Naive thymus-derived CD4-positive, alpha-beta T cell (primary cell): ENCODE data around the gene TMEM215. TPM values are rescaled to one million over a fixed set of nuclear protein-coding genes. Genes with fewer than 3 reads are reported as not detected.

ENCODE experiments used
- ATAC-seq: fragments of 150-1000 bp; cut with Tn5 transposase; 2 replicates; pipeline ENCODE4 v1.10.0; 2021; ENCODE audit warnings: mild to moderate bottlenecking, moderate library complexity
- CTCF ChIA-PET: fragments of 350-600 bp; sonication (Branson Sonifier 250); formaldehyde crosslinking; loops from one replicate; lab custom pipeline; 2021; ENCODE audit warnings: antibody characterized with exemption; lab: Charles Lee
- POLR2A ChIA-PET: fragments of 350-600 bp; sonication (Branson Sonifier 250); formaldehyde crosslinking; loops from one replicate; lab custom pipeline; 2021; ENCODE audit warnings: antibody characterized with exemption, inconsistent platforms; lab: Charles Lee
- DNase-seq, 9 donors: peaks; one replicate each; pipeline versions ENCODE4 v3.0.0 to v3.0.0-alpha.2; 2020 to 2022; ENCODE audit warnings: mixed read lengths in 1 of 9
- H3K27ac ChIP-seq: one replicate; pipeline ENCODE4 v1.7.0; 2013; ENCODE audit warnings: mild to moderate bottlenecking, low read depth, low read length, moderate library complexity
- H3K27me3 ChIP-seq, 2 donors: one replicate each; pipeline ENCODE4 v1.7.0; 2013; ENCODE audit warnings: low read length in 2 of 2, mild to moderate bottlenecking in 2 of 2, moderate library complexity in 2 of 2; ENCODE audit not compliant: control insufficient read depth in 2 of 2, insufficient read depth in 2 of 2
- H3K36me3 ChIP-seq, 3 experiments: 1 replicate in 2 of 3; 2 replicates in 1 of 3; pipeline ENCODE4 v1.7.0; 2013; ENCODE audit warnings: low read length in 3 of 3, mild to moderate bottlenecking in 3 of 3, moderate library complexity in 1 of 3; ENCODE audit not compliant: insufficient read depth in 3 of 3, control insufficient read depth in 2 of 3
- H3K4me1 ChIP-seq, 2 donors: one replicate each; pipeline ENCODE4 v1.7.0; 2013; ENCODE audit warnings: low read length in 2 of 2, mild to moderate bottlenecking in 2 of 2, moderate library complexity in 1 of 2; ENCODE audit not compliant: control insufficient read depth in 2 of 2, insufficient read depth in 2 of 2
- H3K4me3 ChIP-seq: 2 replicates; pipeline ENCODE4 v1.7.0; 2013; ENCODE audit warnings: mild to moderate bottlenecking, low read length
- H3K9me3 ChIP-seq, 3 experiments: 1 replicate in 2 of 3; 2 replicates in 1 of 3; pipeline ENCODE4 v1.7.0; 2013; ENCODE audit warnings: low read length in 3 of 3; ENCODE audit not compliant: control insufficient read depth in 2 of 3
- H3K27ac Mint-ChIP-seq, 9 donors: one replicate each; pipeline ENCODE4 v1.8.0; 2020 to 2022; ENCODE audit warnings: mixed read lengths in 9 of 9, mild to moderate bottlenecking in 8 of 9, moderate library complexity in 5 of 9, inconsistent platforms in 2 of 9
- H3K27me3 Mint-ChIP-seq, 5 donors: one replicate each; pipeline ENCODE4 v1.8.0; 2021 to 2022; ENCODE audit warnings: mixed read lengths in 5 of 5, mild to moderate bottlenecking in 1 of 5
- H3K36me3 Mint-ChIP-seq, 5 donors: one replicate each; pipeline ENCODE4 v1.8.0; 2020 to 2022; ENCODE audit warnings: mixed read lengths in 5 of 5, mild to moderate bottlenecking in 3 of 5, inconsistent platforms in 1 of 5
- H3K4me1 Mint-ChIP-seq, 7 donors: one replicate each; pipeline ENCODE4 v1.8.0; 2020 to 2022; ENCODE audit warnings: mixed read lengths in 7 of 7, mild to moderate bottlenecking in 3 of 7, inconsistent platforms in 1 of 7
- H3K4me3 Mint-ChIP-seq, 10 donors: one replicate each; pipeline ENCODE4 v1.8.0; 2020 to 2022; ENCODE audit warnings: mild to moderate bottlenecking in 10 of 10, mixed read lengths in 10 of 10, moderate library complexity in 6 of 10, inconsistent platforms in 2 of 10
- H3K9me3 Mint-ChIP-seq, 11 donors: one replicate each; pipeline ENCODE4 v1.8.0; 2020 to 2022; ENCODE audit warnings: mixed read lengths in 11 of 11, mild to moderate bottlenecking in 4 of 11, inconsistent platforms in 1 of 11, moderate library complexity in 1 of 11
- intact Hi-C, 2 donors: fragments of 100-400 bp; cut with micrococcal nuclease; formaldehyde crosslinking; loops; one replicate each; pipeline ENCODE4 v1.15.1; 2023
- polyA plus RNA-seq, 2 donors: library from polyadenylated mRNA; unstranded; fragments of 300-500 nt; fragmentation: Illumina TruSeq; gene quantifications; one replicate each; pipeline ENCODE4 v1.2.3, GENCODE V29; 2021
- total RNA-seq, 6 experiments: library from RNA in 5 of 6; stranded (reverse) in 5 of 6; gene quantifications; 1 replicate in 5 of 6; 2 replicates in 1 of 6; pipeline ENCODE4 v1.2.3 and lab custom pipeline; 2021 to 2026

The TMEM215 gene
- total and polyA plus RNA-seq, 7 experiments from 2014 or later = not detected

DNA sequence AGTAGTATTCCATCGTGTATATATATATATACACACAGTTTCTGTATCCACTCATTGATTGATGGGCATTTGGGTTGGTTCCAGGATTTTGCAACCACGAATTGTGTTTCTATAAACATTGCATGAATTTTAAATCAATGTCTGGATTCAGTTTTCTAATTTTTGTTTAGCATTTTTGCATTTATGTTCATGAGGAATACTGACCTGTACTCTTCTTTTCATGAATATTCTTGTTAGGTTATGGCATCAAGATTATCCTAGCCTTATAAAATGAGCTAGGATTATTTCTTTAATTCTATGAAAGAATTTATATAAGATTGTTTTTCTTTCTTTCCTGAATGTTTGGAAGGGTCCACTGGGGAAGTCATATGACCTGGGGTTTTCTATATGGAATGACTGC is 35.3 kb upstream of the TMEM215 start:
- intact Hi-C loops = no loop called here
- H3K4me1 ChIP-seq = no peaks in the 10 kb centered on the region
- Mint-ChIP-seq H3K36me3 (no peaks in the 10 kb centered on the region), H3K27me3 (peaks cover 0 to 13% (median 8%) of the 10 kb centered on the region in 5 donors), H3K9me3 (peaks cover 0 to 11% (median 4%) of the 10 kb centered on the region in 11 donors), H3K4me3 (no peak overlapping the region), H3K27ac (no peak overlapping the region), H3K4me1 (no peaks in the 10 kb centered on the region)
- ATAC-seq (no peak), DNase-seq (no peak)
- CTCF ChIA-PET = no interaction called here
- no peak overlapping the region for H3K27ac ChIP-seq
- H3K36me3 ChIP-seq = no peaks in the 10 kb centered on the region
- H3K9me3 ChIP-seq = no peaks in the 10 kb centered on the region
- no peak overlapping the region for H3K4me3 ChIP-seq
- POLR2A ChIA-PET = no interaction called here
- no peaks in the 10 kb centered on the region for H3K27me3 ChIP-seq

DNA sequence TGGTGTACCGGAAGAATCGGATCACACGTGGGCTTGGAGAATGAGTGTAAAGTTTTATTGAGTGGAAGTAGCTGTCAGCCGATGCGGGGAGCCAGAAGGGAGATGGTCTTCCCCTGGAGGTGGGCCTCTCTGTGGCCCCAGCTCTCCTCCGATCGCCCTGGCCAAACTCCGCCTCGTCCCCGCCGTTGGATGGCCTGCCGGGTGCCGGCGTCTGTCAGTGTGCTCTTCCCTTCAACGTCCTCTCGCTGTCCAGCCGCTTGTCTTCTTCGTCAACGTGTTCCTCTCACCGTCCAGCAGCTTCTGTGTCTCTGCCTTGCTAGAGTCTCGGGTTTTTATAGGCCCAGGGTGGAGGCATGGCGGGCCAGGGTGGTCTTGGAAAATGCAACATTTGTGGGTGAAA is 27.6 kb upstream of the TMEM215 start:
- no peak for ATAC-seq
- POLR2A ChIA-PET = no interaction called here
- Mint-ChIP-seq H3K4me1 (no peaks in the 10 kb centered on the region), H3K9me3 (peaks cover 0 to 3% (median 0%) of the 10 kb centered on the region in 11 donors), H3K36me3 (no peaks in the 10 kb centered on the region), H3K4me3 (no peak overlapping the region), H3K27ac (no peak overlapping the region), H3K27me3 (peaks cover 0 to 13% (median 5%) of the 10 kb centered on the region in 5 donors)
- DNase-seq = no peak
- Histone ChIP-seq H3K36me3 (no peaks in the 10 kb centered on the region), H3K27me3 (no peaks in the 10 kb centered on the region), H3K4me3 (no peak overlapping the region), H3K4me1 (no peaks in the 10 kb centered on the region), H3K27ac (no peak overlapping the region), H3K9me3 (no peaks in the 10 kb centered on the region)
- CTCF ChIA-PET = no interaction called here
- intact Hi-C loops = no loop called here

DNA sequence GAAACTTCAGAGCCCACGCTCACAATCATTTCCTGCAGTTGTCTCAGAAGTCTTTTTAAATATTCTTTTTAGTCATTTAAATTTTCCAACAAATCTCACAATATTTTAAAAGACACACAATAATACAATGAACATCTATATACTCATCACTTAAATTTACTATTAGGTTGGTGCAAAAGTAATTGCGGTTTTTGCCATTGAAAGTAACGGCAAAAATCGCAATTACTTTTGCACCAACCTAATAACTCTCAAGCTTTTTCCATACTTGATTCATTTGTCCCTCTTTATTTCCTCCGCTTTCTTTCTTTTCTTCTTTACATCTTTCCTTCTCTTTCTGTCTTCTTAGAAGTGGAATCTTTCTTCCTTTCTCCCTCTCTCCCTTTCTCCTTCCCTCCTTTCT is 19.2 kb upstream of the TMEM215 start:
- peaks cover 0 to 18% (median 15%) of the 10 kb centered on the region in 5 donors for H3K27me3 Mint-ChIP-seq
- POLR2A ChIA-PET = no interaction called here
- CTCF ChIA-PET = no interaction called here
- no peaks in the 10 kb centered on the region for H3K4me1 Mint-ChIP-seq
- H3K27me3 ChIP-seq = no peaks in the 10 kb centered on the region
- no peak overlapping the region for H3K4me3 Mint-ChIP-seq
- no peaks in the 10 kb centered on the region for H3K4me1 ChIP-seq
- no peaks in the 10 kb centered on the region for H3K36me3 Mint-ChIP-seq
- no peak overlapping the region for H3K27ac ChIP-seq
- no peak for DNase-seq
- H3K9me3 ChIP-seq = no peaks in the 10 kb centered on the region
- H3K27ac Mint-ChIP-seq = no peak overlapping the region
- no peak for ATAC-seq
- H3K9me3 Mint-ChIP-seq = peaks cover 0 to 6% (median 0%) of the 10 kb centered on the region in 11 donors
- no peak overlapping the region for H3K4me3 ChIP-seq
- intact Hi-C loops = no loop called here
- H3K36me3 ChIP-seq = no peaks in the 10 kb centered on the region

DNA sequence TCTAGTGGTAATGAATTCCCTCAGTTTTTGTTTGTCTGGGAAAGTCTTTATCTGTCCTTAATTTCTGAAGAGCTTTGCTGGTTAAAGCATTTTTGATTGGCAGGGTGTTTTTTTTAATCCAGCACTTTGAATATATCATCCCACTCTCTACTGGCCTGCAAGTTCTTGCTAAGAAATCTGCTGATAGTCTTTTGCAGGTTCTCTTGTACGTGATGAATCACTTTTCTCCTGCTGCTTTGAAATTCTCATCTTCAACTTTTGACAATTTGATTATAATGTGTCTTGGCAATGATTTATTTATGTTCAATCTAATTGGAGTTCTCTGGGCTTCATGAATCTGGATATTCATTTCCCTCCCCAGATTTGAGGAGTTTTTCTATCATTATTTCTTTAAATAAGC is 8.1 kb upstream of the TMEM215 start:
- CTCF ChIA-PET = no interaction called here
- H3K27ac Mint-ChIP-seq = no peak overlapping the region
- Histone ChIP-seq H3K27ac (no peak overlapping the region), H3K36me3 (no peaks in the 10 kb centered on the region), H3K4me3 (no peak overlapping the region), H3K9me3 (peaks cover 0 to 7% (median 0%) of the 10 kb centered on the region in 3 experiments), H3K27me3 (no peaks in the 10 kb centered on the region), H3K4me1 (no peaks in the 10 kb centered on the region)
- no peaks in the 10 kb centered on the region for H3K4me1 Mint-ChIP-seq
- no peak for DNase-seq
- ATAC-seq = no peak
- intact Hi-C loops = no loop called here
- peaks cover 9 to 50% (median 26%) of the 10 kb centered on the region in 11 donors for H3K9me3 Mint-ChIP-seq
- H3K4me3 Mint-ChIP-seq = no peak overlapping the region
- H3K36me3 Mint-ChIP-seq = peaks cover 0 to 12% (median 0%) of the 10 kb centered on the region in 5 donors
- H3K27me3 Mint-ChIP-seq = peaks cover 9 to 27% (median 19%) of the 10 kb centered on the region in 5 donors
- POLR2A ChIA-PET = no interaction called here

DNA sequence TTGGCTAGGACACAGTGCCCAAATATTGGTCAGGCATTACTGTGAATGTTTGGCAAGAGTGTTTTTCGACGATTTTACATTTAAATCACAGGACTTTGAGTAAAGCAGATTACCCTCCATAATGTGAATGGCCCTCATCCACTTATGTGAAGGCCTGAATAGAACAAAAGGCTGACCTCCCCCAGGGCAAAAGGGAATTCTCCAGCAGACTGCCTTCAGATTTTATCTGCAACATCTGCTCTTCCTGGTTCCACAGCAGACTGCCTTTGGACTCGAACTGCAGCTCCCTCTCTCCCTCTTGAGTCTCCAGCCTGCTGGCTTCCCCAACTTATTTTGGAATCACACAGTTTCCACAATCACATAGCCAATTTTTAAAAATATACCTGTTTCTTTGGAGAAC is 7.1 kb upstream of the TMEM215 start:
- Mint-ChIP-seq H3K36me3 (peaks cover 0 to 12% (median 0%) of the 10 kb centered on the region in 5 donors), H3K4me3 (no peak overlapping the region), H3K4me1 (no peaks in the 10 kb centered on the region), H3K9me3 (peaks cover 9 to 50% (median 26%) of the 10 kb centered on the region in 11 donors), H3K27me3 (peaks cover 18 to 37% (median 24%) of the 10 kb centered on the region in 5 donors), H3K27ac (no peak overlapping the region)
- intact Hi-C loops = no loop called here
- H3K4me1 ChIP-seq = no peaks in the 10 kb centered on the region
- DNase-seq (no peak), ATAC-seq (no peak)
- POLR2A ChIA-PET = no interaction called here
- H3K9me3 ChIP-seq = peaks cover 0 to 7% (median 0%) of the 10 kb centered on the region in 3 experiments
- H3K27me3 ChIP-seq = peaks cover 0 to 3% of the 10 kb centered on the region in 2 donors
- H3K27ac ChIP-seq = no peak overlapping the region
- H3K4me3 ChIP-seq = no peak overlapping the region
- no peaks in the 10 kb centered on the region for H3K36me3 ChIP-seq
- CTCF ChIA-PET = no interaction called here

DNA sequence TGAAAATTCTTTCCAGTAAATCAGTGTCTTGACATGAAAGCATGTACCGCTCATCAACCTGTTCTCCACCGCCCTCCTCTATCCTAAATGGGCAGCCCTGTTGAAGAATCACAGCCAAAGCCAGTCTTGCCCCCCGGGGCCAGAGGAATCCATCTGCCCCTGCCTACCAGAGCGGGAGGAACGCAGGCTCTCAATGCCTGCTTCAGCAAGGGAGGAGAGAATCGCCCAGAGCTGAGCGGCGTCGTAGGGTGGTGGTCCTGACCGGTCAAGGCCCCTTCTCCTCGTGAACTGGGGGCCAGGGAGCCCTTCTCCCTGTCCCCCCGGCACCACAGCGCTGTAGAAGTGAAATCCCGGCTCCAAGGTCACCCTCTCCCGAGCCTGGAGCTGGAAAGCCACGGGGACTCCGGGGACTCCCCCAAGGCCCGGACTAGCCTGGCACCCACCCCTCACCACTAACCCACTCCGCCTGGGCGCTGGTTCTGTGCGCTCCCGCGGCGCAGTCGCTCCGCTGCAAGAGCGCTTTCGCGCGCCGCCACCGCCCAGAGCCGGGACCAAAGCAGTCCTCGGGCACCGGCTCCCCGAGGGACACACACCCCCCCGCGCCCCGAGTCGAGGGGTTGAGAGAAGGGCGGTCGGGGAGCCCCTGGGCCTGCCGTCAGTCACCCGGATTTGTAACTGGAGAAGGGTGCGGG is 718 bp upstream of the TMEM215 start:
- Mint-ChIP-seq H3K4me3 (no peak overlapping the region), H3K27ac (no peak overlapping the region)

DNA sequence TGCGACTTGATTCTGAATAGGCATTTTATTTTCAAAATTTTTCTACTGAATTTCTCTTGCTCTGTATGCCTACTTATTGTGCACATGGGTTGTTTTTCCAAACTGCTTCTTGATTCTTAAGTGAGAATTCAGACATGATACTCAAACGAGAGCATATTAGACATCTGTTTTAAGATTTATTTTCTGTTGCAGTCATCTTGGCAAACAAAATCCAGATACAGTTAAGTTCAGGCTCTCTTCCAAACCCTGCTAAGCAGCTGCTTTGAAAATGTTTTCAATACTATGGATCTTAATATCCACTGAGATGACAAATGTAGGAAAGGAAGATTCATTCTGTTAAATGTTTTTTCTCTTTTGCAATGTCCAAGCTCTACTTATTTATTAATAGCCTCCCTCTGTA is 4.5 kb downstream of the TMEM215 start:
- intact Hi-C loops = no loop called here
- H3K4me3 ChIP-seq = no peak overlapping the region
- no peaks in the 10 kb centered on the region for H3K9me3 ChIP-seq
- ChIA-PET CTCF (no interaction called here), POLR2A (no interaction called here)
- H3K36me3 Mint-ChIP-seq = no peaks in the 10 kb centered on the region
- ATAC-seq = no peak
- no peaks in the 10 kb centered on the region for H3K27me3 ChIP-seq
- peaks cover 0 to 6% (median 0%) of the 10 kb centered on the region in 11 donors for H3K9me3 Mint-ChIP-seq
- no peaks in the 10 kb centered on the region for H3K4me1 ChIP-seq
- H3K27me3 Mint-ChIP-seq = peaks cover 42 to 64% (median 45%) of the 10 kb centered on the region in 5 donors
- H3K27ac Mint-ChIP-seq = no peak overlapping the region
- no peak for DNase-seq
- H3K27ac ChIP-seq = no peak overlapping the region
- H3K36me3 ChIP-seq = no peaks in the 10 kb centered on the region
- H3K4me1 Mint-ChIP-seq = peaks cover 0 to 3% (median 0%) of the 10 kb centered on the region in 7 donors
- no peak overlapping the region for H3K4me3 Mint-ChIP-seq

More for the DNA sequence above, 718 bp upstream of the TMEM215 start:
- intact Hi-C loops = no loop called here
- H3K36me3 Mint-ChIP-seq = peaks cover 0 to 3% (median 0%) of the 10 kb centered on the region in 5 donors
- H3K9me3 ChIP-seq = no peaks in the 10 kb centered on the region
- ChIA-PET POLR2A (no interaction called here), CTCF (no interaction called here)
- no peaks in the 10 kb centered on the region for H3K4me1 ChIP-seq
- H3K9me3 Mint-ChIP-seq = peaks cover 0 to 11% (median 4%) of the 10 kb centered on the region in 11 donors
- peaks cover 0 to 3% (median 0%) of the 10 kb centered on the region in 7 donors for H3K4me1 Mint-ChIP-seq
- peaks cover 49 to 77% (median 53%) of the 10 kb centered on the region in 5 donors for H3K27me3 Mint-ChIP-seq
- peaks cover 0 to 3% of the 10 kb centered on the region in 2 donors for H3K27me3 ChIP-seq
- DNase-seq (no peak), ATAC-seq (no peak)
- no peaks in the 10 kb centered on the region for H3K36me3 ChIP-seq
- no peak overlapping the region for H3K4me3 ChIP-seq
- no peak overlapping the region for H3K27ac ChIP-seq
